SK-N-SH (cell line): ENCODE data around the gene BFSP2. TPM values are rescaled to one million over a fixed set of nuclear protein-coding genes. Genes with fewer than 3 reads are reported as not detected.

Source experiments
- CTCF ChIA-PET: fragments of 300-600, 350-600 bp; formaldehyde crosslinking; extraction: SDS; loops from one replicate; lab custom pipeline; 2021; lab: Yijun Ruan, JAX
- POLR2A ChIA-PET: fragments of 350-600 bp; sonication (Branson Sonifier 250); formaldehyde crosslinking; extraction: SDS; loops from one replicate; lab custom pipeline; 2020; ENCODE audit warnings: antibody characterized with exemption, inconsistent platforms; lab: Yijun Ruan, JAX
- DNase-seq: peaks from one replicate; pipeline ENCODE4 v3.0.0; 2012
- H2AFZ ChIP-seq: fragments of 200-600 bp; sonication (generic); 2 replicates; pipeline ENCODE4 v1.8.1; 2016; ENCODE audit warnings: antibody characterized with exemption, mild to moderate bottlenecking, low read depth
- H3F3A ChIP-seq: fragments of 200-600 bp; sonication (generic); replicated peaks from 2 replicates; pipeline ENCODE3; 2016; ENCODE audit warnings: antibody characterized with exemption, mild to moderate bottlenecking; ENCODE audit not compliant: insufficient read depth
- H3K27ac ChIP-seq, 2 experiments: fragments of 200-500 bp in 1 of 2; fragments of 200-600 bp in 1 of 2; sonication (Bioruptor generic) in 1 of 2; sonication (generic), shearing (Covaris generic) in 1 of 2; 2 replicates each; pipeline versions ENCODE4 v1.5.1 to v1.6.1; 2014 to 2016; ENCODE audit warnings: low read depth in 2 of 2, inconsistent platforms in 1 of 2, low read length in 1 of 2, mild to moderate bottlenecking in 1 of 2, mixed read lengths in 1 of 2
- H3K27me3 ChIP-seq: fragments of 200-600 bp; sonication (generic), shearing (Covaris generic); 2 replicates; pipeline ENCODE4 v1.6.1; 2016; ENCODE audit warnings: mixed run types; ENCODE audit not compliant: insufficient read depth
- H3K36me3 ChIP-seq, 2 experiments: fragments of 200-500 bp in 1 of 2; fragments of 200-600 bp in 1 of 2; sonication (Bioruptor generic) in 1 of 2; sonication (generic) in 1 of 2; replicated peaks in 1 of 2; 2 replicates each; pipeline versions ENCODE3 to v1.5.1; 2014 to 2016; ENCODE audit warnings: low read length in 1 of 2, mild to moderate bottlenecking in 1 of 2; ENCODE audit not compliant: insufficient read depth in 2 of 2, control insufficient read depth in 1 of 2
- H3K4me1 ChIP-seq, 2 experiments: fragments of 200-500 bp in 1 of 2; fragments of 200-600 bp in 1 of 2; sonication (Bioruptor generic) in 1 of 2; sonication (generic), shearing (Covaris generic) in 1 of 2; 2 replicates each; pipeline versions ENCODE4 v1.5.1 to v1.6.1; 2014 to 2016; ENCODE audit warnings: low read depth in 1 of 2, low read length in 1 of 2, mixed run types in 1 of 2; ENCODE audit not compliant: insufficient read depth in 2 of 2, control insufficient read depth in 1 of 2
- H3K4me2 ChIP-seq: fragments of 200-600 bp; sonication (generic), shearing (Covaris generic); 2 replicates; pipeline ENCODE4 v1.6.1; 2017; ENCODE audit warnings: mixed run types
- H3K4me3 ChIP-seq, 2 experiments: fragments of 200-500 bp in 1 of 2; fragments of 200-600 bp in 1 of 2; sonication (Bioruptor generic) in 1 of 2; sonication (generic), shearing (Covaris generic) in 1 of 2; 2 replicates each; pipeline versions ENCODE4 v1.5.1 to v1.8.1; 2014 to 2016; ENCODE audit warnings: low read depth in 2 of 2, inconsistent platforms in 1 of 2, low read length in 1 of 2, mild to moderate bottlenecking in 1 of 2, mixed read lengths in 1 of 2, moderate library complexity in 1 of 2
- H3K79me2 ChIP-seq: fragments of 200-600 bp; sonication (generic); 2 replicates; pipeline ENCODE4 v1.8.1; 2017; ENCODE audit warnings: mild to moderate bottlenecking; ENCODE audit not compliant: insufficient read depth
- H3K9ac ChIP-seq: fragments of 200-600 bp; sonication (generic); 2 replicates; pipeline ENCODE4 v1.6.1; 2017; ENCODE audit warnings: mixed run types
- H3K9me2 ChIP-seq: fragments of 200-600 bp; sonication (generic); 2 replicates; pipeline ENCODE4 v1.6.1; 2017; ENCODE audit warnings: mixed run types
- H3K9me3 ChIP-seq: fragments of 200-600 bp; sonication (generic); 2 replicates; pipeline ENCODE4 v1.6.1; 2017; ENCODE audit warnings: mixed run types, mild to moderate bottlenecking, moderate library complexity
- H4K20me1 ChIP-seq: fragments of 200-600 bp; sonication (generic); 2 replicates; pipeline ENCODE4 v1.6.1; 2017; ENCODE audit warnings: mild to moderate bottlenecking, mixed run types; ENCODE audit not compliant: insufficient read depth
- CHD2 ChIP-seq: fragments of 150-350 bp; IDR thresholded peaks from 2 replicates; pipeline ENCODE4 v1.6.1; 2018; ENCODE audit warnings: low read length; ENCODE audit not compliant: partially characterized antibody
- ELF1 ChIP-seq: IDR thresholded peaks from 2 replicates; pipeline ENCODE4 v1.4.0; 2012
- FOXM1 ChIP-seq: IDR thresholded peaks from 2 replicates; pipeline ENCODE4 v1.4.0; 2012; ENCODE audit warnings: low read depth, mild to moderate bottlenecking
- IRF3 ChIP-seq: fragments of 150-350 bp; IDR thresholded peaks from 2 replicates; pipeline ENCODE4 v1.6.1; 2016; ENCODE audit warnings: mild to moderate bottlenecking, low read depth, low read length
- MAX ChIP-seq: IDR thresholded peaks from 2 replicates; pipeline ENCODE4 v1.4.0; 2012; ENCODE audit warnings: low read depth
- MEF2A ChIP-seq: IDR thresholded peaks from 2 replicates; pipeline ENCODE4 v1.4.0; 2012; ENCODE audit warnings: low read depth, borderline replicate concordance
- MXI1 ChIP-seq: IDR thresholded peaks from 2 replicates; pipeline ENCODE4 v1.6.1; 2012; ENCODE audit warnings: mild to moderate bottlenecking, low read depth, low read length, improper control_type of control experiment
- REST ChIP-seq: IDR thresholded peaks from 2 replicates; pipeline ENCODE4 v1.6.1; 2012; ENCODE audit warnings: mild to moderate bottlenecking, low read depth, low read length, moderate library complexity
- RXRA ChIP-seq: IDR thresholded peaks from 2 replicates; pipeline ENCODE4 v1.4.0; 2012; ENCODE audit warnings: low read depth, mild to moderate bottlenecking, borderline replicate concordance
- TAF1 ChIP-seq: IDR thresholded peaks from 2 replicates; pipeline ENCODE4 v1.6.1; 2012; ENCODE audit warnings: low read depth, mild to moderate bottlenecking, low read length, moderate library complexity, borderline replicate concordance
- TCF12 ChIP-seq: IDR thresholded peaks from 2 replicates; pipeline ENCODE4 v1.4.0; 2012
- TEAD4 ChIP-seq: IDR thresholded peaks from 2 replicates; pipeline ENCODE4 v1.4.0; 2012; ENCODE audit warnings: mild to moderate bottlenecking, borderline replicate concordance; ENCODE audit not compliant: insufficient read depth
- USF1 ChIP-seq: IDR thresholded peaks from 2 replicates; pipeline ENCODE4 v1.4.0; 2012; ENCODE audit warnings: low read depth, borderline replicate concordance
- YY1 ChIP-seq: IDR thresholded peaks from 2 replicates; pipeline ENCODE4 v1.4.0; 2012; ENCODE audit warnings: low read depth, mild to moderate bottlenecking
- WGBS: methylation state at CpG from one replicate; pipeline ENCODE4 v1.1.6; 2017; ENCODE audit warnings: low lambda C conversion rate; 5-methylcytosine and 5-hydroxymethylcytosine counted together
- polyA plus RNA-seq, 3 experiments: library from polyadenylated mRNA; depleted of rRNA; stranded (reverse); fragments of >200 nt; gene quantifications; 2 replicates each; pipeline ENCODE4 v1.2.3, GENCODE V29; 2012

Gene BFSP2
- polyA plus RNA-seq, 1 of the 3 experiments (the other 2 are of a cell fraction) = not detected

- no peaks in the 10 kb centered on the region for H3K27me3 ChIP-seq
- no peak overlapping the region for H3K4me3 ChIP-seq
- H3K27ac ChIP-seq = no peak overlapping the region
- H3K9ac ChIP-seq = no peak overlapping the region
- H3F3A ChIP-seq = no peaks in the 10 kb centered on the region
- TF ChIP-seq YY1 (no peak), USF1 (no peak)
- H3K4me1 ChIP-seq = no peaks in the 10 kb centered on the region
- no peak overlapping the region for H3K4me2 ChIP-seq
- H2AFZ ChIP-seq = no peak overlapping the region
- POLR2A ChIA-PET = no interaction called here
- H4K20me1 ChIP-seq = no peaks in the 10 kb centered on the region
- H3K9me3 ChIP-seq = no peaks in the 10 kb centered on the region
- no peaks in the 10 kb centered on the region for H3K79me2 ChIP-seq
- no peaks in the 10 kb centered on the region for H3K9me2 ChIP-seq
- DNase-seq = no peak
- CTCF ChIA-PET = no interaction called here
- H3K36me3 ChIP-seq = no peaks in the 10 kb centered on the region
Measured at GRCh38 chr3:133509488-133509887, 109.6 kb downstream of the BFSP2 start.

GRCh38 chr3:133512416-133513089 is 112.7 kb downstream of the BFSP2 start:
- Histone ChIP-seq H3K4me2 (no peak overlapping the region), H3K9me3 (no peaks in the 10 kb centered on the region), H2AFZ (no peak overlapping the region), H3K27ac (no peak overlapping the region), H3K4me1 (no peaks in the 10 kb centered on the region), H4K20me1 (no peaks in the 10 kb centered on the region), H3K27me3 (no peaks in the 10 kb centered on the region), H3K79me2 (no peaks in the 10 kb centered on the region), H3K36me3 (no peaks in the 10 kb centered on the region), H3K9me2 (no peaks in the 10 kb centered on the region), H3K4me3 (no peak overlapping the region), H3F3A (no peaks in the 10 kb centered on the region), H3K9ac (no peak overlapping the region)
- POLR2A ChIA-PET = interaction anchor here (0.5 kb wide), 1 partner anchor 987 kb away, joined by 5 read pairs; no protein-coding TSS in a partner anchor
- TF ChIP-seq TCF12 = no peak
- no peak for TF ChIP-seq USF1
- no peak for TF ChIP-seq CHD2
- no peak for TF ChIP-seq MAX
- TF ChIP-seq RXRA = no peak
- TF ChIP-seq TEAD4 = no peak
- no peak for TF ChIP-seq FOXM1
- no peak for TF ChIP-seq REST
- no peak for TF ChIP-seq MXI1
- no peak for TF ChIP-seq TAF1
- no peak for TF ChIP-seq IRF3
- no peak for TF ChIP-seq ELF1
- no peak for TF ChIP-seq MEF2A
- DNase-seq = no peak
- CTCF ChIA-PET = no interaction called here
- 74% methylated on average over 6 of the region's 6 CpGs for WGBS
